NCI-H526 (cell line): ENCODE results near the gene OR6C68.
"Not testable (repeated sequence)": the region's sequence is repeated elsewhere in the genome, so short reads cannot be mapped to it uniquely, and the experiment has no call there.

Experiments used
- DNase-seq, 2 experiments: peaks; one replicate each; lab custom pipeline; 2025; lab: John Stamatoyannopoulos, UW

The OR6C68 gene

GRCh38 chr12:55492078-55492477, at the start of gene OR6C68:
TSS of gene OR6C68 (plus strand) at chr12:55492378. CDS start at chr12:55492378, 0 bp downstream.
- no peak for DNase-seq

GRCh38 chr12:55443776-55444175, 48.4 kb upstream of the OR6C68 start, which contains the start of gene OR6C2:
TSS of gene OR6C2 (plus strand) at chr12:55444076. CDS start at chr12:55452214, 8,138 bp downstream.
- DNase-seq = no peak

- no peak for DNase-seq
Measured at GRCh38 chr12:55445357-55445756, 46.8 kb upstream of the OR6C68 start.

DNA sequence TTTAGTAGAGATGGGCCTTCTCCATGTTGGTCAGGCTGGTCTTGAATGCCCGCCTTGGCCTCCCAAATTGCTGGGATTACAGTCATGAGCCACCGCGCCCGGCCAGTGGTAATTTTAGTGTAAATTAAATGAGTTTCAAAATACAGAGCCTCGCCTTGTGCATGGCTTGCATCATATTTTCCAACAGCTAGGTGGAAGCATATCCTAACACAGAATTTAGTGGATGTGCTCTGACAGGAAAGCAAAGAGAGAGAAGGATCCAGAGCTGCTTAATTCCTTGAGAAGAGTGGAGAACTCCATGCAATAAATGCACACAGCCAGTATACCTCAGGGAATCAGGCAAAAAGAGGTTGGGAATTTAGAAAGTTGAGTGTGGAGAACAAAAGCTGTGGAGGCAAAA, 45.9 kb upstream of the OR6C68 start:
- DNase-seq = no peak

GRCh38 chr12:55448825-55449224, 43.4 kb upstream of the OR6C68 start:
- no peak for DNase-seq

GRCh38 chr12:55464926-55465325, 27.3 kb upstream of the OR6C68 start:
- DNase-seq = not testable (repeated sequence)

GRCh38 chr12:55467836-55468235, 24.3 kb upstream of the OR6C68 start:
- no peak for DNase-seq

GRCh38 chr12:55469291-55469690, 22.9 kb upstream of the OR6C68 start:
- DNase-seq = no peak

DNA sequence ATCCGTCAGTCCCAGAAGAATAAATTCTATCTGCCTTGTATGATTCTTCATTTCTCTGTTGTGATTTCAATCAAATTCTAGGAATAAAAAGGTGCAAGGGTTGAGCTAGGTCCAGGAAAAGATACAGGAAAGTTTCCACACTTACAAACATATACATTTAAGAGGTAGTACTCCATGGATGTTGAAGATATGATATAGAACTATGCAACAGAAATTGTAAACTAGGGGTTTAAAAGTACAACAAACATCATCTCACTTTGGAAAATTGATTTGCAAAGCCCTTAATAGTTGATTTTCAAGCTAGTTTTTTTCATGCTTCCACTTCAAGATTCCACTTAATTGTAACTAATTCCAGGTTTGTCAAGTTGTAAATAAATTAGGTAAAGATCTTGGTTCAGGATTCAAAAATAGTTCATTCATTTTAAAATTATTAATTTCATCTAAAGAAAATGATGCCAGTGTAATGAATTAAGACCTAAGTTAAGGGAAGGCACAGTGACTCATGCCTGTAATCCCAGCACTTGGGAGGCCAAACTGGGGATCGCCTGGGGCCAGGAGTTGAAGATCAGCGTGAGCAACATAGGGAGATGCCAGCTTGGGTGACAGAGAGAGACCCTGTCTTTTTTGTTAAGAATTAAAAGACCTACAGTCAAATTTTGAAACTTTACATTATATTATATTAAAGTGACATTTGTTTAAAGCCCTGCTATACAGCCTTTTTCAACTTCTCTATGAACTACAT, 21.9 kb upstream of the OR6C68 start, which contains the start of gene OR6C70:
TSS of gene OR6C70 (minus strand) at position 51 of the 742 bp plus-strand sequence. CDS start at position 51, 0 bp downstream.
- no peak for DNase-seq

GRCh38 chr12:55472264-55472663, 19.9 kb upstream of the OR6C68 start:
- no peak for DNase-seq

GRCh38 chr12:55479136-55479535, 13.0 kb upstream of the OR6C68 start:
- DNase-seq = not testable (repeated sequence)

- not testable (repeated sequence) for DNase-seq
Measured at GRCh38 chr12:55484284-55484683, 7.9 kb upstream of the OR6C68 start.

- DNase-seq = no peak
Measured at GRCh38 chr12:55495490-55495889, 3.3 kb downstream of the OR6C68 start.

DNA sequence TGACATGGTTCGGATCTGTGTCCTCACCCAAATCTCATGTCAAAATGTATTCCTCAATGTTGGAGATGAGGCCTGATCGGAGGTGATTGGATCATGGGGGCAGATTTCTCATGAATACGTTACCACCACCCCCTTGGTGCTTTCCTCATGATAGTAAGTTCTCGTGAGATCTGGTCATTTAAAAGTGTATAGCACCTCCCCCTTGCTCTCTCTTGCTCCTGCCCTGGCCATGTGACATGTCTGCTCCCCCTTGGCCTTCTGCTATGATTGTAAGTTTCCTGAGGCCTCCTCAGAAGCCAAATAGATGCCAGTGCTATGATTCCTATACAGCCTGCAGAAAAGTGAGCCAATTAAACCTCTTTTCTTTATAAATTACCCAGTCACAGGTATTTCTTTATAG, 7.1 kb downstream of the OR6C68 start:
- no peak for DNase-seq

GRCh38 chr12:55499810-55500252, 7.7 kb downstream of the OR6C68 start:
- no peak for DNase-seq

- no peak for DNase-seq
Measured at GRCh38 chr12:55501601-55502000, 9.4 kb downstream of the OR6C68 start.

GRCh38 chr12:55515696-55516095, 23.5 kb downstream of the OR6C68 start:
- DNase-seq = no peak

DNA sequence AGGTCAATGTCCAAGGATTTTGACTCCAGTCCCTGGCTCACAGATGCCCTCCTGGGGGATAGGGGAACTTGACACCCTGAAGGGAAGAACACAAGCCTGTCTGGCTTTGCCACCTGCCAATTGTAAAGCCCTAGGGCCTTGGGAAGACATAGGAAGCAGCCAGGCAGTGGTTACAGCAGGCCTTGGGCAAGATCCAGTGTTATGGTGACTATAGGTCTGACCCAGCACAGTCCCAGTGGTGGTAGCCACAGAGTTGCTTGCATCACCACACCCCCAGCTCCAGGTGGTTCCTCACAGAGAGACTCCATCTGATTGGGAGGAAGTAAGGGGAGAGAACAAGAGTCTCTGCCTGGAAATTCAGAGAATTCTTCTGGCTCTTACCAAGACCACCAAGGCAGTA, 24.2 kb downstream of the OR6C68 start:
- DNase-seq = no peak
